NB4 (cell line): ENCODE data around the gene GLI3.

Experiments
- CTCF ChIP-seq: IDR thresholded peaks from one replicate; pipeline ENCODE4 v1.5.1; 2012; ENCODE audit warnings: low read depth, low read length
- MAX ChIP-seq: IDR thresholded peaks from 2 replicates; pipeline ENCODE4 v1.6.1; 2011; ENCODE audit warnings: low read depth, low read length
- MYC ChIP-seq: IDR thresholded peaks from 2 replicates; pipeline ENCODE4 v1.6.1; 2011; ENCODE audit warnings: low read depth, low read length
- POLR2A ChIP-seq: IDR thresholded peaks from 2 replicates; pipeline ENCODE4 v1.6.1; 2011; ENCODE audit warnings: mild to moderate bottlenecking; ENCODE audit not compliant: insufficient read length; ENCODE audit errors: extremely low read depth

- TF ChIP-seq POLR2A = no peak
- no peak for TF ChIP-seq MYC
- no peak for TF ChIP-seq CTCF
- TF ChIP-seq MAX = no peak
These were observed 5.4 kb upstream of the GLI3 start for GRCh38 chr7:42242381-42242780.
